Stimulated activated CD8-positive, alpha-beta memory T cell treated with anti-CD3 and anti-CD28 coated beads, Interleukin-12 subunit alpha, Interleukin-12 subunit beta, amount 100 ng/mL, for 24 hours (primary cell): ENCODE data around the gene PRPF8.
"Not testable (repeated sequence)": the region's sequence is repeated elsewhere in the genome, so short reads cannot be mapped to it uniquely, and the experiment has no call there.

ENCODE experiments used
- DNase-seq: peaks from one replicate; pipeline ENCODE4 v3.0.0-alpha.2; 2020; ENCODE audit errors: extremely low read depth

Gene PRPF8

GRCh38 chr17:1716076-1716911 is 31.6 kb upstream of the PRPF8 start:
- DNase-seq, result peak; percentile 100

GRCh38 chr17:1715803-1716075 is 31.1 kb upstream of the PRPF8 start:
- DNase-seq, result no peak

- DNase-seq, result no peak
These were observed 30.5 kb upstream of the PRPF8 start for GRCh38 chr17:1714980-1715802.

- DNase-seq, result no peak
These were observed 29.8 kb upstream of the PRPF8 start for GRCh38 chr17:1714427-1714979.

- no peak for DNase-seq
These were observed 29.3 kb upstream of the PRPF8 start for GRCh38 chr17:1713878-1714426.

GRCh38 chr17:1713160-1713877 is 28.7 kb upstream of the PRPF8 start:
- DNase-seq, result no peak

- DNase-seq, result no peak
These were observed 27.6 kb upstream of the PRPF8 start for GRCh38 chr17:1712271-1712670.

- no peak for DNase-seq
These were observed 27.1 kb upstream of the PRPF8 start for GRCh38 chr17:1711804-1712203.

GRCh38 chr17:1710807-1711553 is 26.3 kb upstream of the PRPF8 start:
- no peak for DNase-seq

- no peak for DNase-seq
These were observed 25.5 kb upstream of the PRPF8 start, which contains the start of gene TLCD2 for GRCh38 chr17:1709971-1710806. Gene TLCD2 (minus strand): TSS chr17:1710377. CDS start chr17:1710242, 135 bp downstream.

GRCh38 chr17:1709403-1709951 is 24.8 kb upstream of the PRPF8 start:
- DNase-seq, result no peak

GRCh38 chr17:1708791-1709346 is 24.2 kb upstream of the PRPF8 start:
- DNase-seq, result not testable (repeated sequence)

- DNase-seq, result no peak
These were observed 22.4 kb upstream of the PRPF8 start for GRCh38 chr17:1707107-1707506.

- DNase-seq, result no peak
These were observed 20.3 kb upstream of the PRPF8 start for GRCh38 chr17:1705004-1705403.

- DNase-seq, result no peak
These were observed 18.4 kb upstream of the PRPF8 start for GRCh38 chr17:1703063-1703462.

- DNase-seq, result not testable (repeated sequence)
These were observed 15.2 kb upstream of the PRPF8 start for GRCh38 chr17:1699891-1700290.

GRCh38 chr17:1697681-1698080 is 13.0 kb upstream of the PRPF8 start:
- DNase-seq, result no peak

GRCh38 chr17:1695365-1695764 is 10.7 kb upstream of the PRPF8 start:
- no peak for DNase-seq

GRCh38 chr17:1693339-1693738 is 8.7 kb upstream of the PRPF8 start:
- no peak for DNase-seq
